ENCODE results near the gene CIRBP. TPM values are rescaled to one million over a fixed set of nuclear protein-coding genes. Genes with fewer than 3 reads are reported as not detected.

CIRBP gene
- total RNA-seq, 1 donor from 2014 or later, result 184 TPM

DNA sequence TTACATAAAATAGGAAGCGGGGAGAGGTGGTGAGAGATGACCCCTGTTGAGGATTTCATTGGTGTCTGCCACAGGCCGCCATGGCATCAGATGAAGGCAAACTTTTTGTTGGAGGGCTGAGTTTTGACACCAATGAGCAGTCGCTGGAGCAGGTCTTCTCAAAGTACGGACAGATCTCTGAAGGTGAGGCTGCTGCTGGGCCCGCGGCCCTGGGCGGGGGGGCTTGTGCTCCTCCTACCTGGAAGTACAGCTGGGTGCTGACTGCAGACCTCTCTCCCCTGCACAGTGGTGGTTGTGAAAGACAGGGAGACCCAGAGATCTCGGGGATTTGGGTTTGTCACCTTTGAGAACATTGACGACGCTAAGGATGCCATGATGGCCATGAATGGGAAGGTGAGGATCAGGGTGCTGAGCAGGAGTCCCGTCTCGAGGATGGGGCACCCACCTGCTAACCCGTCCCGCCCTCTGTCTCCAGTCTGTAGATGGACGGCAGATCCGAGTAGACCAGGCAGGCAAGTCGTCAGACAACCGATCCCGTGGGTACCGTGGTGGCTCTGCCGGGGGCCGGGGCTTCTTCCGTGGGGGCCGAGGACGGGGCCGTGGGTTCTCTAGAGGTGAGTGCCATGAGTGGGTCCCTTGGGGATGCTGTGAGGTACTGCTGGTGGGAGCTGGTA, 1.9 kb downstream of the CIRBP start:
- no peaks in the 10 kb centered on the region for H3K9me3 Mint-ChIP-seq (ENCODE audit: unreplicated experiment)
- Histone ChIP-seq H3K9me3 (ENCODE audit: insufficient read depth, low read depth, low read length) (no peaks in the 10 kb centered on the region), H3K79me2 (ENCODE audit: insufficient read depth, low read length) (peaks cover 56% of the 10 kb centered on the region), H2AFZ (ENCODE audit: low read depth, low read length) (no peak overlapping the region), H3K9ac (ENCODE audit: low read length) (peak overlapping the region; percentile 90), H3K27ac (ENCODE audit: low read depth, low read length) (peak overlapping the region; percentile 13), H3K4me1 (ENCODE audit: insufficient read depth, low read length) (peaks cover 75% of the 10 kb centered on the region), H4K20me1 (ENCODE audit: insufficient read depth, low read length) (peaks cover 57% of the 10 kb centered on the region), H3K27me3 (ENCODE audit: insufficient read depth, low read length) (no peaks in the 10 kb centered on the region), H3K4me2 (ENCODE audit: low read length) (peak overlapping the region; percentile 97), H3K4me3 (ENCODE audit: insufficient read depth, low read depth, low read length) (peak overlapping the region; percentile 73), H3K36me3 (ENCODE audit: insufficient read depth, low read length) (peaks cover 20% of the 10 kb centered on the region)
- DNase-seq (ENCODE audit: low read depth) (no peak), FAIRE-seq (no peak)
- H3K27me3 Mint-ChIP-seq (ENCODE audit: low read depth, unreplicated experiment), result no peaks in the 10 kb centered on the region
- H3K36me3 Mint-ChIP-seq (ENCODE audit: low read depth, unreplicated experiment), result peaks cover 14% of the 10 kb centered on the region
- peak overlapping the region; percentile 90 for H3K27ac Mint-ChIP-seq (ENCODE audit: unreplicated experiment)
- H3K4me1 Mint-ChIP-seq (ENCODE audit: low read depth, unreplicated experiment), result peaks cover 31% of the 10 kb centered on the region
- peak overlapping the region; percentile 91 for H3K4me3 Mint-ChIP-seq (ENCODE audit: unreplicated experiment)
- TF ChIP-seq, protein P1, sequence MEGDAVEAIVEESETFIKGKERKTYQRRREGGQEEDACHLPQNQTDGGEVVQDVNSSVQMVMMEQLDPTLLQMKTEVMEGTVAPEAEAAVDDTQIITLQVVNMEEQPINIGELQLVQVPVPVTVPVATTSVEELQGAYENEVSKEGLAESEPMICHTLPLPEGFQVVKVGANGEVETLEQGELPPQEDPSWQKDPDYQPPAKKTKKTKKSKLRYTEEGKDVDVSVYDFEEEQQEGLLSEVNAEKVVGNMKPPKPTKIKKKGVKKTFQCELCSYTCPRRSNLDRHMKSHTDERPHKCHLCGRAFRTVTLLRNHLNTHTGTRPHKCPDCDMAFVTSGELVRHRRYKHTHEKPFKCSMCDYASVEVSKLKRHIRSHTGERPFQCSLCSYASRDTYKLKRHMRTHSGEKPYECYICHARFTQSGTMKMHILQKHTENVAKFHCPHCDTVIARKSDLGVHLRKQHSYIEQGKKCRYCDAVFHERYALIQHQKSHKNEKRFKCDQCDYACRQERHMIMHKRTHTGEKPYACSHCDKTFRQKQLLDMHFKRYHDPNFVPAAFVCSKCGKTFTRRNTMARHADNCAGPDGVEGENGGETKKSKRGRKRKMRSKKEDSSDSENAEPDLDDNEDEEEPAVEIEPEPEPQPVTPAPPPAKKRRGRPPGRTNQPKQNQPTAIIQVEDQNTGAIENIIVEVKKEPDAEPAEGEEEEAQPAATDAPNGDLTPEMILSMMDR (IDR thresholded peaks at IDR 0.05; ENCODE audit: insufficient read depth, low read depth, low read length), result no peak
- no peak for TF ChIP-seq EZH2 (IDR thresholded peaks at IDR 0.05; ENCODE audit: insufficient read depth, low read length)

DNA sequence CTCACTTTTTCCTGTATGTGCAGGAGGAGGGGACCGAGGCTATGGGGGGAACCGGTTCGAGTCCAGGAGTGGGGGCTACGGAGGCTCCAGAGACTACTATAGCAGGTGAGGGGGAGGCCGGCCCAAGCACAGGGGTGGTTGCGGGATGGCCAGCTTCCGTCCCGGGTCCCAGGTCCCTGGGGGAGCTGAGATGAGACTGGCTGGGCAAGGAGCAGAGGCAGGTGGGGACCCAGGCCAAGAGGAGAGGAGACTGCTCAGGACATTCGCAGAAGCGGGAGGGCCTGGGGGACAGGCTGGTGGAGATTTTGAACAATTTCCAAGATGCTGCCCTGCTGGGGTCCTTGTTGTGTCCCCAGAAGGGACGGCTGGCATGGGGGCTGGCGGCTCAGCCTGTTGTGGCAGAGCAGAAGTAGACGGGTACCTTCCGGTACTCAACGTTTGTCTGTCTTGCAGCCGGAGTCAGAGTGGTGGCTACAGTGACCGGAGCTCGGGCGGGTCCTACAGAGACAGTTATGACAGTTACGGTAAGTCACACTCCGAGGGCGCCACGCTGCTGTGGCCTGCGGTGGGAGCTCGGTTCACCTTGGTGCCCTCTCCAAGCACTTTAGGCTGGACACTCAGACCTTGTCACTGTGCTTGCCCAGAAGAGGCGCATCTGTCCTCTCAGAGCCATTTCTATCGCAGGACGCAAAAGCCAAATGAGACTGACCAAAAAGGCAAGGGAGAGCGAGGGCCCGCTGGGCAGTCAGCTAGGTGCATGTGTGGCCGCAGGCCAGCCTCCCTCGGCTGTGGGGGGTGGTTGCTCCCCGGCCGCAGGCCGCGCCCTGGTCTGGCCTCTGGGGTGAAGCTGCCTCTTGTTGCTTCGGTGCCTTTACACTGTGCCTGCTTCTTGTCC, 2.6 kb downstream of the CIRBP start:
- Mint-ChIP-seq H3K27ac (ENCODE audit: unreplicated experiment) (peak overlapping the region; percentile 41), H3K4me1 (ENCODE audit: low read depth, unreplicated experiment) (peaks cover 31% of the 10 kb centered on the region), H3K9me3 (ENCODE audit: unreplicated experiment) (no peaks in the 10 kb centered on the region), H3K36me3 (ENCODE audit: low read depth, unreplicated experiment) (peaks cover 14% of the 10 kb centered on the region), H3K4me3 (ENCODE audit: unreplicated experiment) (peak overlapping the region; percentile 91), H3K27me3 (ENCODE audit: low read depth, unreplicated experiment) (no peaks in the 10 kb centered on the region)
- TF ChIP-seq EZH2 (IDR thresholded peaks at IDR 0.05; ENCODE audit: insufficient read depth, low read length), result no peak
- TF ChIP-seq, protein P1 (IDR thresholded peaks at IDR 0.05; ENCODE audit: insufficient read depth, low read depth, low read length), result no peak
- Histone ChIP-seq H3K4me1 (ENCODE audit: insufficient read depth, low read length) (peaks cover 77% of the 10 kb centered on the region), H3K79me2 (ENCODE audit: insufficient read depth, low read length) (peaks cover 64% of the 10 kb centered on the region), H3K27ac (ENCODE audit: low read depth, low read length) (peak overlapping the region; percentile 37), H4K20me1 (ENCODE audit: insufficient read depth, low read length) (peaks cover 57% of the 10 kb centered on the region), H3K36me3 (ENCODE audit: insufficient read depth, low read length) (peaks cover 20% of the 10 kb centered on the region), H3K27me3 (ENCODE audit: insufficient read depth, low read length) (no peaks in the 10 kb centered on the region), H2AFZ (ENCODE audit: low read depth, low read length) (no peak overlapping the region), H3K9ac (ENCODE audit: low read length) (peak overlapping the region; percentile 90), H3K9me3 (ENCODE audit: insufficient read depth, low read depth, low read length) (no peaks in the 10 kb centered on the region), H3K4me3 (ENCODE audit: insufficient read depth, low read depth, low read length) (no peak overlapping the region), H3K4me2 (ENCODE audit: low read length) (peak overlapping the region; percentile 97)
- FAIRE-seq (no peak), DNase-seq (ENCODE audit: low read depth) (no peak)

Measured in astrocyte (in vitro differentiated cells and primary cell).